ENCODE data around the gene ZNF668. TPM values are rescaled to one million over a fixed set of nuclear protein-coding genes. Genes with fewer than 3 reads are reported as not detected.
A peak's percentile ranks its signal among the peaks of the same experiment; 100 is the strongest.

Gene ZNF668
- total and polyA plus RNA-seq, 10 donors: 6.2 to 12.5 (median 9.1) TPM

DNA sequence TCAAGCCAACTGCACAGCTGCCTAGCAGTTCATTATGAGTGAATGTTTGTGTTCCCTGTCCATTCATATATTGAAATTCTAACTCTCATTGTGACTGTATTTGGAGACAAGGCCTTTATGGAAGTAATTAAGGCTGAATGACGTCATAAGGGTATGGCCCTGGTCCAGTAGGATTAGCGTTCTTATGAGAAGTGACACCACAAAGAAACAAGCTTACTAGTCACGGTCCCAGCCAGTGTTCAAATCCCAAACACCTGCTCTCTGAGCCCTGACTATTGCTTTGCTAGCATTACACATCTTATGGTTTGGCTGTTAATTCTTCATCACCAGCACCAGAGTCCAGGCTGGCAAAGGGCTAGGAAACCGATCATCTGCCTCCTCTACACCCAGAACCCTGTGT lies 2.2 kb downstream of the ZNF668 start:
- no peaks in the 10 kb centered on the region for H3K27me3 ChIP-seq (replicated peaks in 1 of 7)
- peak overlapping the region in 5 of 8 donors; percentile 75 to 100 (median 95) for H3K4me3 ChIP-seq

DNA sequence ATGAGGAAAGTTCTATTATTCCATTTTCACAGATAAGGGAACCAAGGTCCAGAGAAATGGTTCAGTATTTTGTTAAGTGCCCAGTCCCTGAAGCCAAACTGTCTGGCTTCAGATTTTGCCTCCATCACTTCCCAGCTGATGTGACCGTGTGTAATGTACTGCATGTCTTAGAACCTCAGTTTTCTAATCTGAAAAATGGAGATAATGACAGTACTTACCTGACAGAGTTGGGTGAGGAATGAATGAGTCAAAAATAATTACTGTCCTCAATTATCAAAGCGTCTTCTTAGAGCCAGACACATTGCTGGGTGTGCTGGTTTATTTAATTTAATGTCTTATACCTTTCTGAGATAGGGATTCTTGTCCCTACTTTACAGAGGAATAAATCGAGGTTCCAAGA lies 6.7 kb downstream of the ZNF668 start:
- no peaks in the 10 kb centered on the region for H3K9me3 ChIP-seq
- DNase-seq: no peak
- H3K4me3 ChIP-seq: no peak overlapping the region
- TF ChIP-seq POLR2AphosphoS5 (IDR thresholded peaks at IDR 0.05) (no peak), CTCF (IDR thresholded peaks at IDR 0.05 in 8 of 11, conservative IDR thresholded peaks at IDR 0.05 in 3 of 11) (no peak), POLR2A (IDR thresholded peaks at IDR 0.05) (no peak)
- no peak overlapping the region for H3K27ac ChIP-seq
- peaks cover 0 to 20% (median 9%) of the 10 kb centered on the region in 6 donors for H3K36me3 ChIP-seq
- WGBS, 5 donors: 88 to 96% (median 88%) methylated on average over 3 of the region's 3 CpGs
- H3K27me3 ChIP-seq (replicated peaks in 1 of 7): no peaks in the 10 kb centered on the region
- intact Hi-C loops (cut with DNase I; ENCODE audit: low total_unique reads): no loop called here
- peaks cover 7 to 66% (median 39%) of the 10 kb centered on the region in 6 donors for H3K4me1 ChIP-seq

More for the DNA sequence above, 2.2 kb downstream of the ZNF668 start:
- Histone ChIP-seq H3K9me3 (no peaks in the 10 kb centered on the region), H3K36me3 (peaks cover 0 to 13% (median 9%) of the 10 kb centered on the region in 6 donors), H3K27ac (peak overlapping the region; percentile 89 to 98 (median 94)), H3K4me1 (peaks cover 21 to 58% (median 41%) of the 10 kb centered on the region in 6 donors)
- intact Hi-C loops (cut with DNase I; ENCODE audit: low total_unique reads): no loop called here
- DNase-seq: no peak
- TF ChIP-seq POLR2AphosphoS5 (IDR thresholded peaks at IDR 0.05) (no peak), CTCF (IDR thresholded peaks at IDR 0.05 in 8 of 11, conservative IDR thresholded peaks at IDR 0.05 in 3 of 11) (no peak), POLR2A (IDR thresholded peaks at IDR 0.05) (no peak)
- WGBS, 5 donors: 38 to 66% (median 49%) methylated on average over 4 of the region's 4 CpGs

DNA sequence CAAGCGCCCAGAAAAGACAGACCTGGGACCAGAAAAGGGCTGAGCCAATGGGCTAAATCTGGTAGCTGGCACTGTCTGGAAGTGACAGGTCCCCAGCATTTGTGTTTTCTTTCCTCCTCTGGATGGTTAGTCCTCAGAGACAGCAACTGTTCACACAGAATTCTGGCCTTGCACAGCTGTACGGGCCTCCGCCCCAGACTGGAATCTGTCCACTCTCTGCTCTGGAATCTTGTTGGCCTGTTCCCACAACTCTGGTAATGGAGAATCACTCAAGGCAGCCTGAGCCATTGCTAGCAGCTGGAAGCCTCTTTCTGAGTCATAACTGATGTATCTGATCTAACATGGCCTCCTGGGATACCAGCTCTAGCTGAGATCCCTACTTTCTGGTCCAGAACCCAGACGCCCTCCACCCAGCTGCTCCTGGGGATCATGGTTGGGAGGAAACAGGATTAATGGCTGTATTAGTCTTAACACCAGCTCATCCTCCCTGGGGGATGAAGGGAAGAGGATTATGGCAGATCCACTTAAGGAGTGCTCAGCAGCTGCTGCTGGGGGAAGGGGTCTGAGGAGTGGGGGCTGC lies 9.1 kb downstream of the ZNF668 start:
- 54 to 80% (median 74%) methylated on average over 4 of the region's 4 CpGs for WGBS, 5 donors
- H3K27me3 ChIP-seq (replicated peaks in 1 of 7): no peaks in the 10 kb centered on the region
- peaks cover 0 to 42% (median 27%) of the 10 kb centered on the region in 6 donors for H3K36me3 ChIP-seq
- intact Hi-C loops (cut with DNase I; ENCODE audit: low total_unique reads): no loop called here
- DNase-seq: no peak
- peak overlapping the region in 5 of 8 donors; percentile 28 to 68 (median 63) for H3K27ac ChIP-seq
- H3K4me3 ChIP-seq: peak overlapping the region in 1 of 8 donors; percentile 50
- no peak for TF ChIP-seq POLR2AphosphoS5 (IDR thresholded peaks at IDR 0.05)
- no peak for TF ChIP-seq CTCF (IDR thresholded peaks at IDR 0.05 in 8 of 11, conservative IDR thresholded peaks at IDR 0.05 in 3 of 11)
- TF ChIP-seq POLR2A (IDR thresholded peaks at IDR 0.05): no peak
- peaks cover 0 to 61% (median 23%) of the 10 kb centered on the region in 6 donors for H3K4me1 ChIP-seq
- H3K9me3 ChIP-seq: no peaks in the 10 kb centered on the region

DNA sequence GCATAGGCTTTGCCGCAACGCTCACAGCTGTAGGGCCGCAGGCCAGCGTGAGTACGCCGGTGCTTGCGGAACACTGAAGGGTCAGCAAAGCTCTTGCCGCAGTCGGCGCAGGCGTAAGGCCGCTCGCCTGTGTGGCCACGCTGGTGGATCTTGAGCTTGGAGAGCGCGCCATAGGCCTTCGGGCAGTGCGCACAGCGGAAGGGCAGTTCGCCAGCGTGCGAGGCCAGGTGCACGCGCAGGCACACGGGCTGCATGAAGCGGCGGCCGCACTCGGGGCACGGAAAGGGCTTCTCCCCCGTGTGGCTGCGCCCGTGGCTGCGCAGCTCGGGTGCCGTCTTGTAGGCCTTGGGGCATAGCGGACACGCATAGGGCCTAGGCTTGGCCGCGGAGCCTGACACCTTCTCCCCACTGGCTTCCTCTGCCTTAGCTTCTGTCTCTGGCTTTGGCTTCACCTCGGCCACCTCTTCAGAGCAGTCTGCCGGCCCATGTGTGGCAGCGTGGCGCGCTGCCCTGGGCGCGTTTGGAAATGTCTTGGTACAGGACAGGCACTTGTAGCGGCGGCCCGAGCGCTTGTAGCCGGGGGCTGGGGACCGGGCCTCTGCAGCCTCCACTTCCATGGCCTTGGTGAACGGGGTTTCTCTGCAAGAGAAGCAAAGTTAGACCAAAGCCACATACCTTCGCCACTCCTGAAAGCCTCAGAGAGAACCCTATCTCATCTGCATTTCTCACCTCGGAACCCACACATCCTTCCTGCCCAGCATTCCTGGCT lies 10.0 kb downstream of the ZNF668 start:
- Histone ChIP-seq H3K9me3 (no peaks in the 10 kb centered on the region), H3K27ac (peak overlapping the region in 5 of 8 donors; percentile 28 to 68 (median 63)), H3K27me3 (replicated peaks in 1 of 7) (no peaks in the 10 kb centered on the region), H3K36me3 (peaks cover 0 to 51% (median 27%) of the 10 kb centered on the region in 6 donors), H3K4me1 (peaks cover 0 to 61% (median 23%) of the 10 kb centered on the region in 6 donors), H3K4me3 (peak overlapping the region in 2 of 8 donors; percentile 7 to 50)
- intact Hi-C loops (cut with DNase I; ENCODE audit: low total_unique reads): no loop called here
- 69 to 88% (median 75%) methylated on average over 33 to 56 of the region's 56 CpGs for WGBS, 5 donors
- DNase-seq: no peak
- TF ChIP-seq POLR2A (IDR thresholded peaks at IDR 0.05): no peak
- no peak for TF ChIP-seq CTCF (IDR thresholded peaks at IDR 0.05 in 8 of 11, conservative IDR thresholded peaks at IDR 0.05 in 3 of 11)
- peak in 2 of 3 donors; percentile 30 to 70 for TF ChIP-seq POLR2AphosphoS5 (IDR thresholded peaks at IDR 0.05)

All from spleen (tissue), 11 donors.